SH-SY5Y (cell line): ENCODE data around the gene PVR.

Experiments
- GATA2 ChIP-seq: IDR thresholded peaks from 2 replicates; pipeline ENCODE4 v1.6.1; 2011; ENCODE audit warnings: mild to moderate bottlenecking, low read depth, low read length
- GATA3 ChIP-seq: IDR thresholded peaks from 2 replicates; pipeline ENCODE4 v1.6.1; 2011; ENCODE audit warnings: low read depth, mild to moderate bottlenecking, low read length, moderate library complexity

GRCh38 chr19:44636439-44637389, 7.0 kb upstream of the PVR start:
- no peak for TF ChIP-seq GATA2
- TF ChIP-seq GATA3: no peak
